Sigmoid colon (tissue), 7 donors: ENCODE measurements around the gene NCBP2L. TPM values are rescaled to one million over a fixed set of nuclear protein-coding genes. Genes with fewer than 3 reads are reported as not detected.

Source experiments
- DNase-seq: peaks from one replicate; pipeline ENCODE4 v3.0.0-alpha.2; 2019
- H3K27ac ChIP-seq, 4 donors: fragments of 200-600 bp; sonication (generic); one replicate each; pipeline ENCODE4 v1.5.1; 2016 to 2019; ENCODE audit warnings: mild to moderate bottlenecking in 1 of 4
- H3K27me3 ChIP-seq, 3 donors: fragments of 200-600 bp; sonication (generic); one replicate each; pipeline ENCODE4 v1.5.1; 2019; ENCODE audit warnings: mild to moderate bottlenecking in 1 of 3
- H3K36me3 ChIP-seq, 4 donors: fragments of 200-600 bp; sonication (generic); one replicate each; pipeline ENCODE4 v1.5.1; 2016 to 2019
- H3K4me1 ChIP-seq, 4 donors: fragments of 200-600 bp; sonication (generic); one replicate each; pipeline ENCODE4 v1.5.1; 2017 to 2019
- H3K4me3 ChIP-seq, 4 donors: fragments of 200-600 bp; sonication (generic); one replicate each; pipeline ENCODE4 v1.5.1; 2017 to 2019; ENCODE audit warnings: mild to moderate bottlenecking in 2 of 4, moderate library complexity in 1 of 4
- H3K9me3 ChIP-seq, 4 donors: fragments of 200-600 bp in 3 of 4; sonication (generic) in 3 of 4; one replicate each; pipeline versions ENCODE4 v1.5.1 to v1.6.1; 2013 to 2019
- EP300 ChIP-seq, 4 donors: sonication (generic); formaldehyde crosslinking; IDR thresholded peaks; one replicate each; pipeline ENCODE4 v1.6.1; 2017; ENCODE audit warnings: antibody characterized with exemption in 4 of 4
- POLR2A ChIP-seq, 2 donors: fragments of 450-650 bp; IDR thresholded peaks; one replicate each; pipeline ENCODE4 v1.6.1; 2016; ENCODE audit warnings: antibody characterized with exemption in 2 of 2, mild to moderate bottlenecking in 2 of 2, moderate library complexity in 2 of 2
- POLR2AphosphoS5 ChIP-seq, 4 donors: sonication (generic); formaldehyde crosslinking; IDR thresholded peaks; one replicate each; pipeline ENCODE4 v1.6.1; 2017; ENCODE audit warnings: antibody characterized with exemption in 4 of 4
- WGBS, 2 donors: extraction: QIAGEN DNeasy Blood & Tissue Kit; methylation state at CpG; one replicate each; pipeline ENCODE4 v1.1.7; 2013; 5-methylcytosine and 5-hydroxymethylcytosine counted together
- intact Hi-C: fragments of 100-400 bp; cut with DNase I; formaldehyde crosslinking; loops from one replicate; pipeline ENCODE4 v1.15.1; 2023
- polyA plus RNA-seq, 3 donors: library from polyadenylated mRNA; stranded (reverse); fragments of 200-250 nt; gene quantifications; one replicate each; pipeline ENCODE4 v1.2.3, GENCODE V29; 2013
- total RNA-seq, 4 donors: library from RNA; depleted of rRNA; stranded (reverse); fragments of >200 nt; gene quantifications; one replicate each; pipeline ENCODE4 v1.1.0, GENCODE V29; 2016
- TF ChIP-seq, protein P1 (sequence below), 4 experiments: fragments of 450-650 bp in 3 of 4; fragments of 200-600 bp in 1 of 4; IDR thresholded peaks; one replicate each; pipeline ENCODE4 v1.5.1; 2016 to 2019; ENCODE audit warnings: antibody characterized with exemption in 4 of 4, mild to moderate bottlenecking in 3 of 4, moderate library complexity in 2 of 4
- donor health status: healthy with polysubstance abuse.
- donor health status: Bipolar disorder and iron deficiency.
- donor health status: healthy.

NCBP2L gene
- total and polyA plus RNA-seq, 7 donors, result not detected

DNA sequence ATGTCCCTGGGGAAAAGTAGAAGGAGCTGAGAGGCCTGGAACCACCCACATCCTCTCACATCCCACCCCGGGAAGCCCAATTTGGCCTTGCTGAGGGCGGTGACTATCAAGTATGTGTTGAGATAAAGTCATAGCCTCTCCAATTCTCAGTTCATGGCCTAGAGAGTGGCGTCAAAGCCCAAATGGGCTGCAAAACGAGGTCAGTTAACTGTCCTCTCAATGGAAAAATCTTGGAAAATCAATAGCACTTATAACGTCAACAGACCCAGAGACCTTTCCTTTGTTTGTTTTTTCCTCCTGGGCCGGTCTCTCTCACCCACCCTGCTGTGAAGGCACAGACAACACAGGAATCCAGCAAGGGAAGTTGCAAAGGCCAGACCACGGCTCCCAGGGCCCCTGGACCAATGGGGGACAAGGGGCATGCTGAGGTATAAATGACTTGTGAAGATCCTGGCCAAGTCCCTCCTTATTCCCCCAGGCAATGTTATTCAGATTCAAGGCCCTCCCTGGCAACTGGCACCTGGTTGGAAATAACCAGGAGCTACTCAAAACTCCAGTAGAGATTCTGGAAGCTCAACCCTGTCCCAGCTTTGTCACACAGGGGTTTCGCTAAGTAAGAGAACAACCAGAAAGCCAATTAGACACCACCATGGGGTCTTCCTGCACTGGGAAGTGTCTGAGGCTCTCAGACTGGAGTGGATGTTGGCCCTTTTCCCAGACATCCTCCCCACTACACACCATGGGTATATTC, 40.6 kb upstream of the NCBP2L start:
- Histone ChIP-seq H3K4me1 (peaks cover 0 to 45% (median 35%) of the 10 kb centered on the region in 4 donors), H3K4me3 (no peak overlapping the region), H3K27ac (peak overlapping the region; percentile 27 to 42 (median 35)), H3K9me3 (no peaks in the 10 kb centered on the region), H3K36me3 (no peaks in the 10 kb centered on the region), H3K27me3 (no peaks in the 10 kb centered on the region)
- WGBS, 2 donors, result 84 to 88% methylated on average over 8 of the region's 8 CpGs
- TF ChIP-seq, protein P1, sequence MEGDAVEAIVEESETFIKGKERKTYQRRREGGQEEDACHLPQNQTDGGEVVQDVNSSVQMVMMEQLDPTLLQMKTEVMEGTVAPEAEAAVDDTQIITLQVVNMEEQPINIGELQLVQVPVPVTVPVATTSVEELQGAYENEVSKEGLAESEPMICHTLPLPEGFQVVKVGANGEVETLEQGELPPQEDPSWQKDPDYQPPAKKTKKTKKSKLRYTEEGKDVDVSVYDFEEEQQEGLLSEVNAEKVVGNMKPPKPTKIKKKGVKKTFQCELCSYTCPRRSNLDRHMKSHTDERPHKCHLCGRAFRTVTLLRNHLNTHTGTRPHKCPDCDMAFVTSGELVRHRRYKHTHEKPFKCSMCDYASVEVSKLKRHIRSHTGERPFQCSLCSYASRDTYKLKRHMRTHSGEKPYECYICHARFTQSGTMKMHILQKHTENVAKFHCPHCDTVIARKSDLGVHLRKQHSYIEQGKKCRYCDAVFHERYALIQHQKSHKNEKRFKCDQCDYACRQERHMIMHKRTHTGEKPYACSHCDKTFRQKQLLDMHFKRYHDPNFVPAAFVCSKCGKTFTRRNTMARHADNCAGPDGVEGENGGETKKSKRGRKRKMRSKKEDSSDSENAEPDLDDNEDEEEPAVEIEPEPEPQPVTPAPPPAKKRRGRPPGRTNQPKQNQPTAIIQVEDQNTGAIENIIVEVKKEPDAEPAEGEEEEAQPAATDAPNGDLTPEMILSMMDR (IDR thresholded peaks at IDR 0.05), result no peak
- TF ChIP-seq POLR2AphosphoS5 (IDR thresholded peaks at IDR 0.05) (no peak), EP300 (IDR thresholded peaks at IDR 0.05) (no peak), POLR2A (IDR thresholded peaks at IDR 0.05) (no peak)
- intact Hi-C loops, result no loop called here
- no peak for DNase-seq

DNA sequence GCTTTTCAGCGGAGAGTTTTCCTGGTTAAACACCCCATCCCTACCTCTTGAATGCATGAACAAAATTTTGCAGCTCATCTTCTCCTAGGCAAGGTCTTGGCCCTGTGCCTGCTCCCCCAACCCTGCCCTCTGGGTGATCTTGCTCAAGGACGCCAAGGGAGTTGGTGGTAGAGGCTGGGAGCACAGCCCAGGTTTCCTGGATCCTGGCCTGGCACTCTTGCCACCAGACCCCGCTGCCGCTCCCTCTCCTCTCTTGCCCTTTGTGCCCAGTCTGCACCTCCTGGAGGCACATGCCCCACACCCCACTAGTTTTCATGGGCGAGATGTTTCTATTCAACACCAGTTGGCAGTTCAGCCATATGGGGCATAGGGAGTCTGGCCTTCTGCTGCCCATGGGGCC, 39.3 kb upstream of the NCBP2L start:
- TF ChIP-seq, protein P1 (IDR thresholded peaks at IDR 0.05), result no peak
- no peak for TF ChIP-seq EP300 (IDR thresholded peaks at IDR 0.05)
- no peak for TF ChIP-seq POLR2A (IDR thresholded peaks at IDR 0.05)
- no peak for TF ChIP-seq POLR2AphosphoS5 (IDR thresholded peaks at IDR 0.05)
- intact Hi-C loops, result no loop called here
- Histone ChIP-seq H3K27me3 (no peaks in the 10 kb centered on the region), H3K27ac (peak overlapping the region; percentile 34 to 56 (median 42)), H3K4me3 (no peak overlapping the region), H3K9me3 (no peaks in the 10 kb centered on the region), H3K36me3 (no peaks in the 10 kb centered on the region), H3K4me1 (peaks cover 0 to 45% (median 39%) of the 10 kb centered on the region in 4 donors)
- DNase-seq, result no peak
- 92 to 95% methylated on average over 5 of the region's 5 CpGs for WGBS, 2 donors

DNA sequence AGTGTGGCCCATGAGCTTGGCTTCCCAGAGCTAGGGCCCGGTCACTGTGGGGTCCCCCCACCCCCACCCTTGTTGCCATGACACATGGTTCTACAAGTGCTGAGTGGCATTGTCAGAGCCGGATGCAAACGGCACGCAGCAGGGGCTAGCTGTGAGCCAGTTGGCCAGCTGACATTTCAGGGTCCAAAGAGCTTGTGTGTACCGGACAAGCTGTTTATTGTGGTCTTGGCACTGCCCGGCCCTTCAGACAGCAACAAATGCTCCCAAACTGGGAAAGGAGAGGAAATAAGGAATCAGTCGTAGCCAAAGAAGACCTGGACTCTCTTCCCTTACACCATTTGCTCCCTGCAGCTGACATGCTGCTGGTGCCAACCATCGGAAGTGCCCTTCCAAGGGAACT, 38.8 kb upstream of the NCBP2L start:
- no peaks in the 10 kb centered on the region for H3K27me3 ChIP-seq
- peak overlapping the region; percentile 34 to 93 (median 51) for H3K27ac ChIP-seq
- no peak overlapping the region for H3K4me3 ChIP-seq
- no peak for DNase-seq
- H3K9me3 ChIP-seq, result no peaks in the 10 kb centered on the region
- WGBS, 2 donors, result 86 to 93% methylated on average over 8 of the region's 8 CpGs
- intact Hi-C loops, result no loop called here
- TF ChIP-seq, protein P1 (IDR thresholded peaks at IDR 0.05), result no peak
- TF ChIP-seq POLR2AphosphoS5 (IDR thresholded peaks at IDR 0.05) (no peak), POLR2A (IDR thresholded peaks at IDR 0.05) (no peak), EP300 (IDR thresholded peaks at IDR 0.05) (no peak)
- H3K36me3 ChIP-seq, result no peaks in the 10 kb centered on the region
- H3K4me1 ChIP-seq, result peaks cover 0 to 50% (median 44%) of the 10 kb centered on the region in 4 donors

DNA sequence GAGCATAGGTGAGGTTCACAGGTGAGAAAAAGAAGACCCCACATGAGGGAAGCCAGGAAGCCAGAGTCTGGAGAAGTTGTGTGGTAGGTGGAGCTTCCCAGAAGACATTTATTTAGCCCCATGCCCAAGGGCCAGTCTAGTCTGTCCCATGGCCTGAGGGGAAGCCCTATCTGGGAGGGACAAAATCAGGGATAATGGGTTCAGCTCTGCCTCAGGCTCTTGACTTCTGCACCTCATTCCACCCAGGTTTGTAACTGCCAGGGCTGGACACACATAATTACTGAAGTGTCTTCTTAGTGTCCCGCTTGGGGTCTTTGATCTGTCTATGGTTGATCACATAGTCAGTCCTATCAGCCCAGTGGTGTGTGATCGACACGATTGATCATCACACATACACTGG, 38.0 kb upstream of the NCBP2L start:
- intact Hi-C loops, result no loop called here
- DNase-seq, result no peak
- 97 to 99% methylated on average over 3 of the region's 3 CpGs for WGBS, 2 donors
- Histone ChIP-seq H3K36me3 (no peaks in the 10 kb centered on the region), H3K4me1 (peaks cover 0 to 52% (median 47%) of the 10 kb centered on the region in 4 donors), H3K4me3 (no peak overlapping the region), H3K9me3 (no peaks in the 10 kb centered on the region), H3K27me3 (no peaks in the 10 kb centered on the region), H3K27ac (peak overlapping the region in 3 of 4 donors; percentile 46 to 93 (median 56))
- TF ChIP-seq POLR2A (IDR thresholded peaks at IDR 0.05) (no peak), EP300 (IDR thresholded peaks at IDR 0.05) (no peak), POLR2AphosphoS5 (IDR thresholded peaks at IDR 0.05) (no peak)
- TF ChIP-seq, protein P1 (IDR thresholded peaks at IDR 0.05), result no peak
